GM19351 (cell line): Measurements from ENCODE around the gene MTUS2.

Experiments used
- ATAC-seq: cut with Tn5 transposase; IDR thresholded peaks from one replicate; pipeline ENCODE4 v1.9.1; 2021; ENCODE audit warnings: mild to moderate bottlenecking, moderate library complexity; ENCODE audit not compliant: unreplicated experiment

Gene MTUS2

GRCh38 chr13:29515372-29515771 is 695.2 kb downstream of the MTUS2 start:
- ATAC-seq, result no peak

GRCh38 chr13:29516012-29516411 is 695.9 kb downstream of the MTUS2 start:
- no peak for ATAC-seq

GRCh38 chr13:29516880-29517279 is 696.7 kb downstream of the MTUS2 start:
- no peak for ATAC-seq

- no peak for ATAC-seq
Measured at GRCh38 chr13:29519921-29520320, 699.8 kb downstream of the MTUS2 start.

GRCh38 chr13:29520671-29521070 is 700.5 kb downstream of the MTUS2 start:
- ATAC-seq, result no peak

GRCh38 chr13:29521336-29521735 is 701.2 kb downstream of the MTUS2 start:
- ATAC-seq, result no peak

- no peak for ATAC-seq
Measured at GRCh38 chr13:29522044-29522685, 702.0 kb downstream of the MTUS2 start.

- ATAC-seq, result no peak
Measured at GRCh38 chr13:29523199-29523961, 703.2 kb downstream of the MTUS2 start.

GRCh38 chr13:29524176-29524575 is 704.0 kb downstream of the MTUS2 start:
- no peak for ATAC-seq

- no peak for ATAC-seq
Measured at GRCh38 chr13:29524641-29525040, 704.5 kb downstream of the MTUS2 start.

GRCh38 chr13:29525757-29526156 is 705.6 kb downstream of the MTUS2 start:
- no peak for ATAC-seq

- ATAC-seq, result no peak
Measured at GRCh38 chr13:29526741-29527140, 706.6 kb downstream of the MTUS2 start.

- ATAC-seq, result no peak
Measured at GRCh38 chr13:29527511-29527910, 707.4 kb downstream of the MTUS2 start.

- ATAC-seq, result no peak
Measured at GRCh38 chr13:29527916-29528315, 707.8 kb downstream of the MTUS2 start.

GRCh38 chr13:29529754-29530153 is 709.6 kb downstream of the MTUS2 start:
- no peak for ATAC-seq

- no peak for ATAC-seq
Measured at GRCh38 chr13:29530901-29531300, 710.8 kb downstream of the MTUS2 start.

- ATAC-seq, result no peak
Measured at GRCh38 chr13:29532116-29532515, 712.0 kb downstream of the MTUS2 start.

- ATAC-seq, result no peak
Measured at GRCh38 chr13:29532821-29533220, 712.7 kb downstream of the MTUS2 start.

- ATAC-seq, result no peak
Measured at GRCh38 chr13:29534083-29534482, 713.9 kb downstream of the MTUS2 start.

- ATAC-seq, result no peak
Measured at GRCh38 chr13:29535663-29536655, 715.8 kb downstream of the MTUS2 start.

GRCh38 chr13:29536853-29537252 is 716.7 kb downstream of the MTUS2 start:
- ATAC-seq, result no peak
